ENCODE results near the gene PCGF3.
"Not testable (repeated sequence)": the region's sequence is repeated elsewhere in the genome, so short reads cannot be mapped to it uniquely, and the experiment has no call there.

PCGF3 gene

DNA sequence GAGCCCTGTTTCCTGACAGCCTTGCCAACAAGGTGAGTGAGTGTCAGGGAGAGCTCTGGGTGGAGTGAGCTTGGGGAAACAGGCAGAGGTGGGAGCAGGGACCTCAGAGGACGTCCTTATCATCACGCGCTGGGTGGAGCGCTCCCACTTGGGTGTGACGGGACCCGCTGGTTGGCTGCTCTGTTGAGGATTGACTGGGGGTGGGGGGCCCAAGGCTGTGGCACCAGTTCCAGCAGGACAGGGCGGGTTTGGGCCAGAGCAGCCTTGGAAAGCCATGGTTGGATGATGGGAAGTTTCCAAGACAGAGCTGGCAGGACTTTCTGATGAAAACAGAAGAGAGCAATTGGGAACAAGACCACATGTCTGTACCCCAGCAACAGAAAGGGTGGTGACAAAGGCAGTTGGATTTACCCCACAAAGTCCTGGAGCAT, 3.0 kb upstream of the PCGF3 start:
- Mint-ChIP-seq H3K4me3 (no peak overlapping the region), H3K9me3 (ENCODE audit: low read depth) (no peaks in the 10 kb centered on the region), H3K27ac (no peak overlapping the region), H3K4me1 (ENCODE audit: low read depth) (peaks cover 8% of the 10 kb centered on the region), H3K27me3 (no peaks in the 10 kb centered on the region), H3K36me3 (no peaks in the 10 kb centered on the region)

DNA sequence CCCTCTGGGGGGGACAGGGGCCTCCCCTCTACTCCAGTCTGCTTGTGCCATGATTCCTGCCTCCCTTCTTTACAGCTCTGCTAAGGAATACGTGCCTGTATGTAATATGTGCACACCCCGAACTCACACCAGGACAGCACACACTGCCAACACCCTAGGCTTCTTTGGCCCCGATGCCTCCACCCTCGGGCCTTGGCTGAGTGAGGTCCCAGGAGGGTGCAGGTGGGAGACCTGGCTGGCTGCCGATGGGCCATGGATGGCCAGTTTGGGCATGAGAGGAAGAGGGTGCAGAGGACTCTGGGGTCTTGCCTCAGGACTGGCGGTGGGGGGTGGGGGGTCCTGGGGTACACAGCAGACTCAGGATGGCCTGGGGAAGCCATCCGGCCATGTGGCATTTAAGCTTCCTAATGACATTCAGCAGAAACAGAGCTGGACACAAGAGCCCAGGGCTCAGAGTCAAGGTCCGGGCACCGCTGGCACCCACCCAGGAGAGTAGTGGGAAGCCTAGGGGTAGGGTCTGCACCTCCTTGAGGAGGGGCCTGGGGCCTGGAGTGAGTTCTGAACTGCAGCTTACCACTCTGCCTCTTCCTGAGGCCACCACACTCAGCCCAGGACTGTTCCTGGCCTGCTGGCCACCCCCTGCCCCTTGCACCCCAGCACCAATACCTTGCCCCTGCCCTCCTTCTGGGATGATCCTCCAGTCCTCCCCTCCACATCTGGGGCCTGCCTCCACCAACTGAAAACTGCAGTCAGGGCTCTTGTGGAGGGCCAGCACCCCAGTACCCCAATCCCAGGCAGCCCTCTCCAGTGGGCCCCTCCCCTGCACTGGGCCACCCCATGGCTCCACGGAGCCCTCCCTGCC, 2.1 kb upstream of the PCGF3 start:
- Mint-ChIP-seq H3K9me3 (ENCODE audit: low read depth) (no peaks in the 10 kb centered on the region), H3K27me3 (no peaks in the 10 kb centered on the region), H3K4me3 (no peak overlapping the region), H3K36me3 (no peaks in the 10 kb centered on the region), H3K27ac (no peak overlapping the region), H3K4me1 (ENCODE audit: low read depth) (peaks cover 11% of the 10 kb centered on the region)

DNA sequence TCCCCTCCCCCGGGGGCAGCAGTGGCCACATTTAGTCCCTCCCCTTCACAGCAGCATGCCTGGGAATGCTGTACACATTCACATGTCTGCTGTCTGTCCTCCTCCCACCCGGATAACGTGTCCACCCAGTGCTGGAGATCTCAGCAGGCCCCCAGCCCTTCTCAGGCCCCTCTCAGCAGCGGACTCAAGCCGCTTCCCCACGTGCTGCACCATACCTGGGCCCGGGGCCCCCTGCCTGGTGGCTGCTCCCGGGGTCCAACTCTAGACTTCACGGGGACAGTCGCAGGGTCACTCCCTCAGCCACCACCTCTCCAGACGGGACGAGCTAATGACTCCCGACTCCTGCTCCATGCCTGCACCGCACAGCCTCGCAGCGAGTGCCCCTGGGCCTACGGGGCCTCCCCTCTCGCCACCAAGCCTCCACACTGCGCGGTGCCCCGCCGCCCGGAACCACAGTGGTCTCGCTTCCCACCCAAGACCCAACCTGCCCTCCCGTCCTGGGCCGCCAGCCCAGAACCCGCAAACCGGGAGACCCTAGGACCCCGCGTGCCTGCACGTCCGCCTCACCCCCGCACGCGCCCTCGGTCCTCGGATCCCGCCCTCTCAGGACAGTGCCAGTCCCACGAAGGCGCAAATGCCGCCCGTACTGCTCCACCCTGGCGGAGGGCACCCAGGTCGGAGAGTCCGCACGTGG, 1.3 kb upstream of the PCGF3 start:
- Mint-ChIP-seq H3K9me3 (ENCODE audit: low read depth) (no peaks in the 10 kb centered on the region), H3K36me3 (no peaks in the 10 kb centered on the region), H3K27me3 (no peaks in the 10 kb centered on the region), H3K4me3 (no peak overlapping the region), H3K27ac (no peak overlapping the region), H3K4me1 (ENCODE audit: low read depth) (peaks cover 16% of the 10 kb centered on the region)

DNA sequence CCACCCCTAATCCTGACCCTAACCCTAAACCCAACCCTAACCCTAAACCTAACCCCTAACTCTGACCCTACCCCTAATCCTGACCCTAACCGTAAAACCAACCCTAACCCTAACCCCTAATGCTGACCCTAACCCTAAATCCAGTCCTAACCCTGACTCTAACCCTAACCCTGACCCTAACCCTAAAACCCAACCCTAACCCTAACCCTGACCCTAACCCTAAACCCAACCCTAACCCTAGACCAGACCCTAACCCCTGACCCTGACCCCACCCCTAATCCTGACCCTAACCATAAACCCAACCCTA, 708 bp upstream of the PCGF3 start:
- no peaks in the 10 kb centered on the region for H3K9me3 Mint-ChIP-seq (ENCODE audit: low read depth)
- no peaks in the 10 kb centered on the region for H3K36me3 Mint-ChIP-seq
- H3K27ac Mint-ChIP-seq, result no peak overlapping the region
- peak overlapping the region; percentile 68 for H3K4me3 Mint-ChIP-seq
- no peaks in the 10 kb centered on the region for H3K27me3 Mint-ChIP-seq
- peaks cover 18% of the 10 kb centered on the region for H3K4me1 Mint-ChIP-seq (ENCODE audit: low read depth)

DNA sequence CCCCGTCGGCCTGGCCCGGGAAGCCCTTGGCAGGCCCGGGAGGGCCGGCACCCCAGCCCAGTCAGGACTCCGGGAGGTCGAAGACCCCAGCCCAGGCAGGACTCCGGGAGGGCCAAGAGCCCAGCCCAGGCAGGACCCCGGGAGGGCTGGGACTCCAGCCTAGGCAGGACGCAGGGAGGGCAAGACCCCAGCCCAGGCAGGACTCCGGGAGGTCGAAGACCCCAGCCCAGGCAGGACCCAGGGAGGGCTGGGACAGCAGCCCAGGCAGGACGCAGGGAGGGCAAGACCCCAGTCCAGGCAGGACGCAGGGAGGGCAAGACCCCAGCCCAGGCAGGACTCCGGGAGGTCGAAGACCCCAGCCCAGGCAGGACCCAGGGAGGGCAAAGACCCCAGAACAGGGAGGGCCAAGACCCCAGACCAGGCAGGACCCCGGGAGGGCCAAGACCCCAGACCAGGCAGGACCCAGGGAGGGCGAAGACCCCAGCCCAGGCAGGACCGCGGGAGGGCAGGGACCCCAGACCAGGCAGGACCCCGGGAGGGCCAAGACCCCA, 526 bp downstream of the PCGF3 start:
- not testable (repeated sequence) for H3K27me3 Mint-ChIP-seq, H3K27ac Mint-ChIP-seq

DNA sequence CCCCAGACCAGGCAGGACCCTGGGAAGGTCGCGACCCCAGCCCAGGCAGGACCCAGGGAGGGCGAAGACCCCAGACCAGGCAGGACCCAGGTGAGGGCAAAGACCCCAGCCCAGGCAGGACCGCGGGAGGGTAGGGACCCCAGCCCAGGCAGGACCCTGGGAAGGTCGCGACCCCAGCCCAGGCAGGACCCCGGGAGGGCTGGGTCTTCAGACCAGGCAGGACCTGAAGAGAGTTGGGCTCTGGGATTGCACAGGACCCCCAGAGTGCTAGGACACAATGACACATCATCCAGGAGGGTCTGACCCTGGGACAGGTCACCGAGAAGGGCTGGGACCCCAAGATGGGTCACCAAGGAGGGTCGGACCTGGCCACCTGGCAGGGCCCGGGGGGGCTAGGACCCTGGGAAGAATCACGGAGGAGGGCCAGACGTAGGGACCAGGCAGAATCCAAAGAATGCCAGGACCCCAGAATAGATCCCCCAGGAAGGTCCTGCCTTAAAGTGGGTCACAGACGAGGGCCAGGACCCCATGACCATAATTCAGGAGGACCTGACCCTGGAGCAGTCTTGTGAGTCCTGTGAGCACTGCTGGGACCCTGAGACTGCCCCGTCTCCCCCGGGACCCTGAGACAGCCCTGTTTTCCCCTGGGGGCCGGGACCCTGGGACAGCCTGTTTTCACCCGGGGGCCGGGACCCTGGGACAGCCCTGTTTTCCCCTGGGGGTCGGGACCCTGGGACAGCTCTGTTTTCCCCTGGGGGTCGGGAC, 1.4 kb downstream of the PCGF3 start:
- Mint-ChIP-seq H3K27me3 (no peaks in the 10 kb centered on the region), H3K36me3 (peaks cover 2% of the 10 kb centered on the region), H3K4me3 (no peak overlapping the region), H3K9me3 (ENCODE audit: low read depth) (no peaks in the 10 kb centered on the region), H3K27ac (no peak overlapping the region), H3K4me1 (ENCODE audit: low read depth) (peaks cover 25% of the 10 kb centered on the region)

More for the DNA sequence above, 526 bp downstream of the PCGF3 start:
- not testable (repeated sequence) for H3K9me3 Mint-ChIP-seq (ENCODE audit: low read depth); H3K36me3 Mint-ChIP-seq; H3K4me3 Mint-ChIP-seq
- H3K4me1 Mint-ChIP-seq (ENCODE audit: low read depth), result peaks cover 25% of the 10 kb centered on the region

DNA sequence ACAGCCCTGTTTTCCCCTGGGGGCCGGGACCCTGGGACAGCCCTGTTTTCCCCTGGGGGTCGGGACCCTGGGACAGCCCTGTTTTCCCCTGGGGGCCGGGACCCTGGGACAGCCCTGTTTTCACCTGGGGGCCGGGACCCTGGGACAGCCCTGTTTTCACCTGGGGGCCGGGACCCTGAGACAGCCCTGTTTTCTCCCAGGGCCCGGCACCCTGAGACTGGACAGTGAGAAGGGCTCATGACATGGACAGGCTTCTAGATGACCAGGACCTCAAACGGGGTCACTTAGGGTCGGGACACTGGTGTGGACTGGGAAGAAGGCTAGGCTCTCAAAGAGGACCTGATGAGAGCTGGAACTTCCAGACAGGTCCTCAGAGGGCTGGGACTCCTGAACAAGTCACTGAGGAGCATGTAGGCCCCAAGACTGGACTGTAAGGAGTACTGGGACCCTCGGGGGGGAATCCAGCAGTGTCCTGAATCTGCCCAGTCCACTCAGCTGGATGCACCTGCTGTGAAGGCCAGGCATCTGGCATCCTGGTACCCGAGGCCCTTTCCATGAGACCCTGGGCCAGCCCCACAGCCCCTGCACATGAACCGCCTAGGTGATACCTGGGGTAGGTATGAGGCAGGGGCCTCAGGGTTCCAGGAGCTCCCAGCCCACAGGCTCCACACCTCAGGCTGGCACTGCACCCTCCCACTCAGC, 2.4 kb downstream of the PCGF3 start:
- Mint-ChIP-seq H3K36me3 (peaks cover 2% of the 10 kb centered on the region), H3K4me1 (ENCODE audit: low read depth) (peaks cover 25% of the 10 kb centered on the region), H3K9me3 (ENCODE audit: low read depth) (no peaks in the 10 kb centered on the region), H3K27me3 (no peaks in the 10 kb centered on the region), H3K27ac (no peak overlapping the region), H3K4me3 (no peak overlapping the region)

DNA sequence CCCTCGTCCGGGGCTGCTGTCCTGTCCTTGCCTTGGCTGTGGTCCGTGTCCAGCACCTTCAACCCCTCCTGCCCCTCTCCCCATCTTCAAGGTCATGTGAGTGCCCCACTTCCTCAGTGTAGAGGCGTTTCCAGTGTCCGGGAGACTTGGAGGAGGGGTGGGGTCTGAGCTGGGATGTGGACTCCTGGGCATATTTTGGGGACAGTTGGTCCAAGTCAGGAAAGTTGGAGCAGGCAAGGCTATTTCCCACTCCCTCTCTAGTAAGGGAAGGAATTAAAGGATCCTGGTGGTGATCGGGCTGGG, 3.0 kb downstream of the PCGF3 start:
- peak overlapping the region; percentile 23 for H3K4me3 Mint-ChIP-seq
- H3K4me1 Mint-ChIP-seq (ENCODE audit: low read depth), result peaks cover 25% of the 10 kb centered on the region
- H3K27me3 Mint-ChIP-seq, result no peaks in the 10 kb centered on the region
- no peak overlapping the region for H3K27ac Mint-ChIP-seq
- H3K9me3 Mint-ChIP-seq (ENCODE audit: low read depth), result no peaks in the 10 kb centered on the region
- H3K36me3 Mint-ChIP-seq, result peaks cover 2% of the 10 kb centered on the region

DNA sequence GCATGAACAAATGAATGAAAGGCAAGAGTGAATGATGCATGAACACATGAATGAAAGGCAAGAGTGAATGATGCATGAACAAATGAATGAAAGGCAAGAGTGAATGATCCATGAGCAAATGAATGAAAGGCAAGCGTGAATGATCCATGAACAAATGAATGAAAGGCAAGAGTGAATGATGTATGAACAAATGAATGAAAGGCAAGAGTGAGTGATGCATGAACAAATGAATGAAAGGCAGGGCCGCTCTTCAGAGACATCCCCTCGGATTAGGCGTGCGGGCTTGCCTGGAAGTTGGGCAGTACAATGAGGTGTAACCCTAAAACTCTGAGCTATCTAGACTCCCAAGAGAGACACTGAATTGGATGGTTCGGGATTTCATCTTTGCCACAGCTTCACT, 3.7 kb downstream of the PCGF3 start:
- Mint-ChIP-seq H3K4me1 (ENCODE audit: low read depth) (peaks cover 25% of the 10 kb centered on the region), H3K27ac (no peak overlapping the region), H3K36me3 (peaks cover 2% of the 10 kb centered on the region), H3K9me3 (ENCODE audit: low read depth) (no peaks in the 10 kb centered on the region), H3K4me3 (peak overlapping the region; percentile 12), H3K27me3 (no peaks in the 10 kb centered on the region)

DNA sequence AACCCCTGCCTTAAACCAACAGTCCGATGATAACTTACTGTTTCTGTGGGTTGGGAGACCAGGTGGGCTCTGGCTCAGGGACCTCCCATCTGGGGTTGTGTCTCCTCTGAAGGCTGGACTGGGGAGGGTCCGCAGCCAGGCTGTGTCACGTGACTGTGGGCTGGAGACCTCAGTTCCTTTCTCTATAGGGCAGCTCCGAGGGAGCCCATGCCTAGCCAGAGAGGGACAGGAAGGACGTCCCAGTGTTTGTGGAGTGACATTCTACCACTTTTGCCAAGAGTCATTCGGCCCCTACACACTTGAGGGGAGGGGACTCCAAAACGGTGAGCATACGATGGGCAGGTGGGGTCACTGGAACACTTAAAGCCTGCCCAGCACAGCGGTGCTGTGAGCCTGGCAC, 4.5 kb downstream of the PCGF3 start:
- H3K4me3 Mint-ChIP-seq, result no peak overlapping the region

DNA sequence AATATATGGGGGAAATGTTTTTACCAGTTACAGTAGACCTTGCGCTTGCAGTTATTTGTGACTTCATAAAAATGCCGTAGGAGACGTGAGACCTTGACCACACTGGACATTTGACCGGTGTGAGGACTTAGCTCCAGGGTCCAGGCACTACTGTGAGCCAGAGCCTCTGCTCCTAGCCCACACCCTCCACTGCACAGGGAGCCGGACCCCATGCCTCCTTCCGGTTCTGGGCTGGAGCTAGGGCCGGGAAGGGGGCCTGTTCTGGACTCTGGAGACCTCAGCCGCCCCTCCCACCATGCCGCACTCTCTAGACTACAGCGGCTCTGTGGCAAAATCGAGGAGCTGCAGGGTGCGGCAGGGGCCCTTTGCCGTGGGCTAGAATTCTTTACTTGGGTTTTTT, 5.3 kb downstream of the PCGF3 start:
- H3K27me3 Mint-ChIP-seq, result no peaks in the 10 kb centered on the region
- H3K4me3 Mint-ChIP-seq, result no peak overlapping the region
- H3K36me3 Mint-ChIP-seq, result peaks cover 2% of the 10 kb centered on the region
- no peak overlapping the region for H3K27ac Mint-ChIP-seq
- no peaks in the 10 kb centered on the region for H3K9me3 Mint-ChIP-seq (ENCODE audit: low read depth)
- H3K4me1 Mint-ChIP-seq (ENCODE audit: low read depth), result peaks cover 32% of the 10 kb centered on the region

More for the DNA sequence above, 4.5 kb downstream of the PCGF3 start:
- Mint-ChIP-seq H3K36me3 (peaks cover 2% of the 10 kb centered on the region), H3K4me1 (ENCODE audit: low read depth) (peaks cover 30% of the 10 kb centered on the region), H3K9me3 (ENCODE audit: low read depth) (no peaks in the 10 kb centered on the region), H3K27ac (no peak overlapping the region), H3K27me3 (no peaks in the 10 kb centered on the region)

DNA sequence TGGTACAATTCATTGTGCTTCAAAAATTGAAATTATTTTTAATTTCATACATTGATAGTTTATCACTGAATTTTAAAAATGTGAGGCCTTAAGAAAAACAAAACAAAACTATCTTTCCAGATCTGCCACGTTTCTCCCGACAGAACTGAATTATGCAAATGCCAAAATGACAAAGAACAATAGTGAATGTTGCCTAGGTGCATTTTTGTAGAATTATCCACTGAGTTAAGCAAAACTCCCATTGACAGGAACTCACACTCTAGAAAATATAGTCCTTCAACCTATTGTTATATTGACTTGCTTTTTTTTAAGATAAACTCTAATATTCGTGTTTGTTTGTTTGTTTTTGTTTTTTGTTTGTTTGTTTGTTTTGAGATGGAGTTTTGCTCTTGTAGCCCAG, 6.5 kb downstream of the PCGF3 start:
- H3K9me3 Mint-ChIP-seq (ENCODE audit: low read depth), result no peaks in the 10 kb centered on the region
- H3K27ac Mint-ChIP-seq, result no peak overlapping the region
- peaks cover 2% of the 10 kb centered on the region for H3K36me3 Mint-ChIP-seq
- H3K4me1 Mint-ChIP-seq (ENCODE audit: low read depth), result peaks cover 32% of the 10 kb centered on the region
- no peaks in the 10 kb centered on the region for H3K27me3 Mint-ChIP-seq
- no peak overlapping the region for H3K4me3 Mint-ChIP-seq

DNA sequence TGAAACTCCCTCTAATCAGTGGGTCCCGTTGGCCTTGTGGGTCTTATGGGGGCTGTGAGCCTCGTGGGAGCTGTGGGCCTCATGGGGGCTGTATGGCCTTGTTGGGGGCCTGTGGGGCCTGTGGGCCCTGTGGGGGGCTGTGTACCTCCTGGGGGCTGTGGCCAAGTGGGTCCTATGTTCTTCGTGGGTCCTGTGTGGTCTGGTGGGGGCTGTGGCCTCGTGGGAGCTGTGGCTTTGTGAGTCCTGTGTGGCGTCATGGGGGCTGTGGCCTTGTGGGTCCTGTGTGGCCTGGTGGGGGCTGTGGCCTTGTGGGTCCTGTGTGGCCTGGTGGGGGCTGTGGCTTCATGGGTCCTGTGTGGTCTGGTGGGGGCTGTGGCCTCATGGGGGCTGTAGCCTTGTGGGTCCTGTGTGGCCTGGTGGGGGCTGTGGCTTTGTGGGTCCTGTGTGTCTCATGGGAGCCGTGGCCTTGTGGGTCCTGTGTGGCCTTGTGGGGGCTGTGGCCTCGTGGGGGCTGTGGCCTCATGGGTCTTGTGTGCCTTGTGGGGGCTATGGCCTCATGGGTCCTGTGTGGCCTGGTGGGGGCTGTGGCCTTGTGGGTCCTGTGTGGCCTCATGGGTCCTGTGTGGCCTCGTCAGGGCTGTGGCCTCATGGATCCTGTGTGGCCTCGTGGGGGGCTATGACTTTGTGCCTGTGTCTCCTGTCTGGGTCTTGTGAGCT, 7.4 kb downstream of the PCGF3 start:
- Mint-ChIP-seq H3K27ac (no peak overlapping the region), H3K36me3 (peaks cover 2% of the 10 kb centered on the region), H3K27me3 (no peaks in the 10 kb centered on the region), H3K4me3 (no peak overlapping the region), H3K9me3 (ENCODE audit: low read depth) (no peaks in the 10 kb centered on the region), H3K4me1 (ENCODE audit: low read depth) (peaks cover 36% of the 10 kb centered on the region)

DNA sequence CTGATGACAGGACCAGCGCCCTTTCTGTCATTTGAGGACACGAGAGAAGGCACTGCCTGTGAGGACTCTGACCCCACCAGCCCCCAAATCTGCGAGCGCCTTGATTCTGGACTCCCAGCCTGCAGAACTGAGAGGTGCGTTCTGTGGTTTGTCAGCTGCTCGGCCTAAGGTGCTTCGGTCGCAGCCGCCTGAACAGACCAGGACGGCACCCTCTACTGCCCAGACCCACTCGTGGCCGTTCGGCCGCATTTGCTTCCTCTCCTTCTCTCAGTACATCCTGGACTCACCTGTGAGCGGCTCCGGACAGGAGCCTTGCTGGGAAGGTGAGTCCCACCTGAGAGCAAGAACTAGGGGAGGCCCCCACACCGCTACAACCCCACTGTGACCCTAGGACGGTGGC, 8.5 kb downstream of the PCGF3 start:
- Mint-ChIP-seq H3K27ac (no peak overlapping the region), H3K27me3 (no peaks in the 10 kb centered on the region), H3K36me3 (peaks cover 2% of the 10 kb centered on the region), H3K4me3 (no peak overlapping the region), H3K9me3 (ENCODE audit: low read depth) (no peaks in the 10 kb centered on the region), H3K4me1 (ENCODE audit: low read depth) (peaks cover 29% of the 10 kb centered on the region)

Data from activated naive CD8-positive, alpha-beta T cell (primary cell).